ENCODE measurements around the gene SORBS1.

- TF ChIP-seq REST (IDR thresholded peaks at IDR 0.05; ENCODE audit: borderline replicate concordance) (no peak), EP300 (conservative IDR thresholded peaks at IDR 0.05; ENCODE audit: poor library complexity, severe bottlenecking) (no peak), CTCF (IDR thresholded peaks at IDR 0.05; ENCODE audit: poor library complexity, severe bottlenecking) (peak; percentile 92), EZH2 (IDR thresholded peaks at IDR 0.05; ENCODE audit: borderline replicate concordance, insufficient read depth, low read length, poor library complexity, severe bottlenecking) (no peak), POLR2AphosphoS5 (IDR thresholded peaks at IDR 0.05) (no peak), MXI1 (conservative IDR thresholded peaks at IDR 0.05; ENCODE audit: poor library complexity, severe bottlenecking) (no peak)
Measured at GRCh38 chr10:95430231-95430951, 130.8 kb downstream of the SORBS1 start.

Measured in neural cell (in vitro differentiated cells).